SKM-1 treated with dmso at 0.1 percent for 144 hours (cell line): ENCODE results near the gene TNFRSF11A.

Experiments used
- DNase-seq: peaks from one replicate; lab custom pipeline; 2025; ENCODE audit not compliant: unreplicated experiment; lab: John Stamatoyannopoulos, UW

Gene TNFRSF11A

DNA sequence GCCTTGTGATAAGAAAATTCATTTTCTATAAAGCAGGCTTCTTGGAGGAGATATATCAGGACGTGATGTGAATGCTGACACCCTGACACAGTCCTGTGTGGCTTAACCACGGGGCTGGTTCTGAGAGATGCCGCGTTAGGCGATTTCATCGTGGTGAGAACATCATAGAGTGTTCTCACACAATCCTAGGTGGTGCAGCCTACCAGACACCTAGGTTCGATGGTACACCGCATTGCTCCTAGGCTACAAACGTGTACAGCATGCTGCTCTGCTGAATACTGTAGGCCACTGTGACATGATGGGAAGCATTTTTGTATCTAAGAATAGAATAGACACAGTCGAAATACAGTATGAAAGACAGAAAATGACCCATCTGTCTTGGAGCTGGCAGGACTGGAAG is 82.5 kb downstream of the TNFRSF11A start:
- no peak for DNase-seq

DNA sequence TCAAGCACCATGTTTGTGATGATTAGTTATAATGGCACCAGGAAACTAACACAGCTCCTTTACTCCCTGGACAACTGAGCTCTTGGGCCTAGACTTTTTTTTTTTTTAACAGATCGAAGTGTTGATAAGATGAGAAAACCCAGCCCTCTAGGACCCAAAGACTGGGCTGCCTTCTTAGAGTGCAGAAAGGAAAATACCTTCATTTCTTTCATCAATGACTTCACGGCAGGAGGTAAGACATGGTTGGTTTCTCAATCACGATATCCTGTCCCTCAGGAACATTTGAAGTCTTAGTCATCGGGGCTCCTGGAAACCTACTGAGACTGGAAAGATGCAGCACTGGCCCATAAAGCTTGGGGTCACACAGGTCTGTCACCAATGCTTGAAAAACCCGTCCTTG is 84.7 kb downstream of the TNFRSF11A start:
- no peak for DNase-seq

DNA sequence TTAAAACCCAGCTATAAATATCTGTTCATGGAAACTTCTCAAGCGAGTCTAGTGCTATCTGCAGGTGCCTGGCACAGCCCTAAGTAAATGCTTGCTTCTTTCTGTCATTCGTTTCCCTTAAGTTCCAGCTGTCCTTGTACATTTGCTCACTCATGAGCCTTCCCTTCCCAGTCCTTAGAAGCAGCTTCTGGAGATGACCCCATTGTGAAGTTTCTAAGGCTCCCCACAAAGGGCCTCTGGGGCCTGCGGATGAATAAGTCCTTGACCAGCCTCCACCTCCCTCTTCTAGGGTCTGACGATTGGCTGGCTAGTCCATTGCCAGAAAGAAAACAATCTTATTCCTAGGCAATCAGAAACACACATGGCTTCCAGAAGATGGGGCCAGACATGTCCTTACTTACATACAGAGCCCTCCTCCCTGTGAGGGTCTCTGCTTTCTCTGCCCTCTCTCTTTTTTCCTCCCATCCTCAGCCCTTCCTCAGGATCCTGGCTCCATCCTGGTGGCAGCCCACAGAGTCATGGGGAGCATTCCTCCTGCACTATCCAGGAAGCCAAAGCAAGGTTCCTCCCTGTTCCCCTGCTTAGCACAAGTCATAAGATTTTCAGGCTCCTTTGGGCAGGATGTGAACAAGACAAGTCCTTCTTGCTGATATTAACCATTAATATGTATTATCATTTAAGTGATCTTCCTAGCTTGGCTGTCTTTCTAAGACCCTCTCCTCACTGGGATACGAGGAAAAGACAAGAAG is 87.3 kb downstream of the TNFRSF11A start:
- no peak for DNase-seq

DNA sequence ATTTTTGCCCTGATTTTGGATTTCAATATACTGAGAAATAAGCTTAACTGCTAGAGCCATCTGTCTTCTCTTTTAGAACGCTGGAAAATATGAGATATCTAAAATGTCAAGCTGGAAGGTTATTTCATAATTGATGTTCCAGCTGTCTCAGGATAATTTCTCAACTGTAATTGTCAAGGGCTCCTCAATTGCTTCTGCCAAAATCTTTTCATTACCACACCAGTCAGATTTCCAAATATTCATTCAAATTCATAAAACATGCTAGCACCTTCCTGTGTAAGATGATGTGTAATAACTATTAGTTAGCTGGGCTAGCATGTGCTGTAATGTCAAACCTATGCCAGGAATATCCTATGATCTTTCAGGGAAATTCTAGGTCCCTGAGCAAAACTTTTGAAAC is 88.1 kb downstream of the TNFRSF11A start:
- DNase-seq: no peak

DNA sequence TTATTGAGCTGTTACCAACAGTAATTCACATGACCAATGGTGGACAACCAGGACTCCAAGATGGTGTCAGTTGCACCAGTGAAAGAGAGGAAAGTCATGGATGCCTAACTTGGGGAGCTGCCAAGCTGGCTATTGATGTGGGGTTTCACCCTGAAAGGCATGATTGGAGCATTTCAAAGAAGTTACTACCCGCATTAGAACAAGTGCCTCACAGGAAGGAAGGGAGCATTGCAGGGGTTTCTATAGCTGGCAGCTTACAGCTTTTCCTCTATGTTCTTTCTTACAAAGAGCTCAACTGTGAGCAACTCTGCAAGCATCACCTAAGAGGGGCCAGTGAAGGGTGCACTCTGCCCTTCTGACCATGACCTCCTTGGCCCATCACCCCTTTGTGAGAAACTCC is 93.1 kb downstream of the TNFRSF11A start:
- no peak for DNase-seq

DNA sequence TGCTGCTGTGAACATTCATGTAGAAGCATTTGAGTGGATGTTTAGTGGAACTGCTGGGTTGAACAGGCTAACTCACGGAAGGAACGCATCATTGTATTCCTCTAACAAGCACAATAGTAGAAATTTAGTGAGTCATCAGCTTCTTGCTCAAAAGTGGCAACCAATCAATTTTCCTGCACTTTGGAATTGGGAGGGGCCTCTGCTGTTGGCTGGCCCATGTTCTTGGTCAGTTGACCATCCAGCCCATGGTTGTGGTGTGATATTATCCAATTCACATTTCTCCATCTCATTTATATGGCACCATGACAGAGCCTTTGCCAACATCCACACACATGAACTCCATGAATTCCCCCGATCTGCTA is 95.0 kb downstream of the TNFRSF11A start:
- DNase-seq: no peak

DNA sequence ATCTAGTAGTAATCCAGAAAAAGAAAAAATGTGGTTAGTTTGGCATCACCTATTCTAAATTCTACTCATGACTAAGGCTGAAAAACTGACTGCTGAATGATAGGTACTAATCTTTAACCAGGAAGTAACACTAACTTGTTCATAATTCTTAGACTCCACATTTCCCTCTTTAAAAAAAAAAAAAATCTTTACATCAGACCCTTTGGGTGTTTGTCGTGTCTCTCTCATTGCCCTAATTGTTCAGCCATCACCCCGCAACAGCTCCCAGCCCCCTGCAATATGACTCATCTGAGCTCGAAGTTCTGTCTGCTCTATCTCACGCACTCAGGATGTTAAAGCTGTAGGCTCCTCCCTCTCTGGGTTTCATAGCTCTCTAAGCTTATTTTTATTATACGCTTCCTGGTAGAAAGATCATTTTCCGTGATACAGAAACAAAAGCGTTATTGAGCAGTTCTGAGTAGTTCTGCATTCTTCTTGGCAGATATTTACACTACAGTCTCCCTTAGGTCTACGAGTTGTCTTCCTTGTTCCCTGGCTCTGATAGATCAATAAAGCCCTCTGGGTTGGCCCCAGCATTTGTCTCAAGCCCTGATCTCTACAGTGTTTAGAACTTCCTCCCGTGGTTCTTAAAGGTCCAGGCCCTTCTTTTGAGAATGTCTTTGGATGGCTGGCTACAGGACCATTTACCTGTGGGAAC is 95.6 kb downstream of the TNFRSF11A start:
- no peak for DNase-seq

DNA sequence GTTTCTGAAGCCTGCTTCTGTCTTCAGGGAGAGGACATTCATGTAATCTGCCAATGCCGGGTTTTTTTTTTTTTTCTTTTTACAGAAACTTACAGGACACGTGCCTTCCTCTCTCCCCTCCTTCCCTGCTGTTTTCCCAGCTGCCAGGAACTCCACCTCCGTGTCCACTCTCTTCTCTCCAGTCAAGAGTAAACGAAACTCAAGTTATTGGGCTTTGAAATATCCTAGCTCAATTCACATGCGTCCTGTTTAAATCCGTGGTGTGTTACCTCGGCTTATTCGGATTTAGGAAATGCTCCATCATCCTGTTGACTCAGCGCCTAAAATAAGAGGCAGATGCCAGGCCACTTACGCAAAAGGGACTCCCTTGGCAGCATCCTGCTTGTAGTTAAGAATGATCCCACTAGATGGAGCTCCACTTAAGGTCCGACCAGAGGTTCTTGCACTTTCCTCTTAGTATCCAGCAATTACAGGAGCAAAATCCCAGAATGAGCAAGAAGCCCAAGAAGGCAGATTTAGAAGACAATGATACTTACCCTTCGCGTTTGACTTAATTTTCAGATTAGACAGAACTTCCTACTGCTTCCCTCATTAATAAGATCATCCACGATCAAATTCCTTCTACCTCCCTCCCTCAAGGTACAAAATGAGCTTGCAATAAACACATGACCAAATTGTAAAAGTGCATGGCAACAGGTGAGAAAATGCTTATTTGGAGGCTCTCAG is 100.5 kb downstream of the TNFRSF11A start:
- DNase-seq: peak; percentile 88

DNA sequence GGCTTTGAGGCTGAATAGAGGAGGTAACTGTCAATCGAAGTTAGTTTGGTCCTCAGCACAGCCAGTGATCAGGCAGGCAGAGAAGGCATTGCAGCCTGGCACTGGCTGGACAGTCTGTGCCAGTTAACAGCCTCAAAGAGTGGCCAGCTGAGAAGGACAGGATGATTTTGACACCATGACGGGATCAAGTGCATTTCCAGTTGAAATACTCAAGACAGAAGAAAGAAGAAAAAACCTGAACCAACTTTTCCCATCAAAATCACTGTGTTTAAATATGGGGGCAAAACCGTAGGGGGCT is 101.0 kb downstream of the TNFRSF11A start:
- no peak for DNase-seq

DNA sequence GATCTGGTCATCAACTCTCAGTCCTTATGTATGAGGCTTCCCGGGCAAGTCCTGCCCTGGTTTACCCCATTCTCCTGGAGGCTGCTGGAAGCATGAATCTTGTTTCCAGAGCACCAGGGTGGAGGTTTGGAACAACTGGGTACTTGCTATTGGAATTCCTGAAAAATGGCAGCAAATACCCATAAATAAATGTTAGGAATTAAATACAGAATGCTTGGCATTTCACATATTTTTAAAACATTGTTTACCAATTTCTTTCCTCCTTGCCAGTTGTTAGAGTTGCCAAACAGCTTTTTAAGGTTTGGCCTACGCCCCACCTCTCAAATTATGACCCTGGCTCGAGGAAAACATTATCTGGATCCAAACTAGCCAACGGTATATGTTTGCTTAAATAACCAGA is 107.1 kb downstream of the TNFRSF11A start:
- DNase-seq: no peak

DNA sequence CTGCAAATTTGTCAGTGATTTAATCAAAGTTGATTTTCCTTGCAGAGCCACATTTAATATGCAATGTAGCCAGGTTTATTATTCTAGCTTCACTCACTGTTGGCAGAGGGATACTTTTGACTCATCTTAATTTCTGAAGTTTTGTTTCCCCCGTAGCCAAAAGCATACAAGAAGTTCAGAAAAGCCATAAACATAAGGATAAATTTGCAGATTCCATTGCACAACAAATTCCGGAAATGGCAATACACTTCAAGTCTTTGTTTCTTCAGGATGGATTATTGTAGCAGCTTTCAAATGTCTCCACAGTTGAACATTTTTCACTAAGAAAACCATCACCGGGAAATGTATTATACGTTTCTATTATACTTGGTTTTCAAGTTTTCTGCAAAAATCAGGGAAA is 109.7 kb downstream of the TNFRSF11A start:
- no peak for DNase-seq

DNA sequence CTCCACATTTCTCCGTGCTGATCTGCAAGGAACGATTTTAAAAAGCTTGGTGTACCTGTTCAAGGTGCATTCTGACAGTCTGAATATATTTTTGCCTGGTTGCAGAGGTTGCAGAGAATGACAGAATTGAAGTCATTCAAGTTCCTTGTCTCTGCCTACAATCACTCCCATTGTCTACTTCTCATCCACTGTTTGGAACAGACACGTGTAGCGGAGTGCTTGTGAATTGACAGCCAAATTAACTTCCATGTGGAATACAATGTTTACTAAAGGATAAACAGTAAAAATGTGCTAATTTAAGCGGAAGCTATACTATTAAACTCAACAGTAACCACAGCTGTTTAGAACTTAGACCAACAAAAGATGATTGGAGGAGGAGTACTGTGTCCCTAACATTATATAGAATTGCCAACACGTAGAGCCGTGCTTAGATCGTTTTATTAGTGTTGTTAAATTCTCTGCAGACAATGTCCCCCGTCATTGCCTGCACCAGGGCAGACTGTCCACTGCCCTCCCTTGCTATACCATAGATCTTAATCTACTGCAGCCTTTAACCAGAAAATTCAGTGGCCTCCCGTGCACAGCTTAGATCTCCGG is 110.4 kb downstream of the TNFRSF11A start:
- no peak for DNase-seq

DNA sequence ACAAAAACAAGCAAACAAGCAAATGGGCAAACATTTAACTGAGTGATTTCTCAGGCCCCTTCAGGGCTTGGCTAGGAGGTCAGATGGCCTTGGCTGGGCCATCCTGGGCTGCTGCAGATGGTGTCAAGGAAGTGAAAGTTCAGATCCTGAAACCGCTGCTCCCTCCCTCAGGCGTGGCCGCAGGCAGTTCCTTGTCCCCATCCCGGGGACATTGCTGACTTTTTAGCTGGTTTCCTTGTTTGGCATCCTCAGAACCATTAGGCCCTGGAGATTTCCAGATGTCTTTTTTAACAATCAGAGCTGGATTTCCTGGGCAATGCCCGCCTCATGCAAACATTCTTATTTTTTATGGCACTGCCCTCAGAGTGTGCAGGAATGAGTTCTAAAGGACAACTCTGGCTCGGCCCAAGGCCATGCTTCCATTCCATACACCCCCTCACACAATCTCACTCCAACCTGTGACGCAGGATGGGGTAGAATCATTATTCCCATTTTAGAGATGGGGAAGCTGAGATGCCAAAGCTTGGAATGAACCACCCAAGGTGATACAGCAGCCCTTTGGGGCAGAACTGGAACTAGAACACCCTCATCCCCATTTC is 111.6 kb downstream of the TNFRSF11A start:
- DNase-seq: no peak

DNA sequence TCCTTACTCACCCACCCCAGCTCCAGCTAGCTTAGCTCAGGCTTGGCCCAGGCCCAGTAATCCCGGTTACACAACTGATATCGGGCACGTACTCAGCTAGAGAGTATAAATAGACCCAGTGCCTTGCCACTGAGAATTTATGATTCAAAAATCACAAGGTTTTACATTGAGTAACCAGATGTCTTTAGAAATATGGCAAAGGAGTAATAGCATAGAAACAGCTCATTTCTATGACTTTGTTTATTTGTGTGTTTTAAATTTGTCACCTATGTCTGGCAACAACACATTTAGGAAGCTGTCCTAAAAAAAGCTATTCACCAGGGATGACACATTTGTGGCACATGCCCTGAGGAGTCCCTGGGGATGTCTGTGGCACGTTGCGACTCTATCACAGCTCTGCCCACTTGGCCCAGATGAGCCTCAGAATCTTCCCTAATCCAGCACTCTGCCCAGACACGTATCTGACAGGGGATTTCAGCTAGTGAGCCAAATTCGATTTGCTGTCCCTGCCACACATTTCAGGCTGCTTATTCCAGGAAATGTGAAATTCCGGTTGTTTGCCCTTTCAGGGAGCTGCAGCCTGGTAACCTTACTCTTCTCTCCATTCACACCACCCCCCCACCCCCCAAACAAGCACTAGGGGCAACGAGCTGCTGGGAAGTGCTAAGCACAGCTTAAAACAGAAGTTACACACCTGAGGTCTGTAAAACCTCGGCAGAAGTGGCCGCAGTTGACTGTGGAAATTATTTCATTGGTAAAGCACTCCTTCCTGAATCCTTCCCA is 112.3 kb downstream of the TNFRSF11A start:
- DNase-seq: no peak

DNA sequence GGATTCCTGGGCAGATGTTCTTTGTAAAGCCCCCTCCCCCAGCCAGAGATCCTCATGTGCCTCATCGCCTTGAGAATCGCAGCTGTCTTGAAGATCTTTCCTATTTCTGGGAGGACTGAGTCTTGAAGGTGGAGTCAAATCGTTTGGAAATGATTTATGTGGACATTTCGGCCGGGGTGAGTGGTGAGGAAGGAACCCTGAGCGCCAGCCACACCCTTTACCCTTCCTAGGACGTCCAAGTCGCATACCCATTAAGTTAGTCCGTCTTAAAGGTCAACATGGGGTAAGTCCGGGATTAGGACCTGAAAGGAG is 112.9 kb downstream of the TNFRSF11A start:
- DNase-seq: no peak

DNA sequence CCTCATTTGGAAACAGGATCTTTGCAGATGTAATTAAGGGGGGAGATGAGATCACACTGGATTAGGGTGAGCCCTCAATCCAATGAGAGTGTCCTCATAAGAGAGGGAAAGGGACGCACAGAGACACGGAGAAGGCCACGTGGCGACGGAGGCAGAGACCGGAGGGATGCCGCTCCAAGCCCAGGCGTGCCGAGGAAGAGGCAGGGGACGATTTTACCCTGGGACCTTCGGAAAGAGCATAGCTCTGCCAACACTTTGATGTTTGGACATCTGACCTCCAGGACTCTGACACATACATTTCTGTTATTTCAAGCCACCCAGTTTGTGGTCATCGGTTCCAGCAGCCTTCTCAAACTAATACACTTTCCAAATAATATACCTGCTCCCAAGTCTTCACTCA is 113.3 kb downstream of the TNFRSF11A start:
- DNase-seq: no peak

DNA sequence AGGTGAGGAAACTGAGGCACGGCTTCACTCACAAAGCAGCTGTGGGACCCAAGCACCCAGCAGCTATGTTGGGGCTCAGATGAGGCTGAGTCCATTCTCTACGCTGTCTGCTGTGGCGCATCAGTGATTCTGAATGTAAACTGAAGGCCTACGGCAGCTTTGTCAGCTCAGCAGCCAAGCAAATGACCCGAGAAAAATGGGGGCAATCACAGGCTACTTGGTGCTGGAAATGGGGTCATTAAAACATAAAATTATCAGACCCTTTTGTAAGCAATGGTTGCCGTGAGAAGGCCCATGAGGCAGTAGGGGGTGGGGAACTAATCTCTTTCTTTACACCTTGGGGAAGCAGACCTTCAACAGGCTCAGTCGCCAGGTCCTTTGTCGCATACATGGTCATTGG is 113.8 kb downstream of the TNFRSF11A start:
- DNase-seq: no peak
